GM23338 (cell line): Measurements from ENCODE around the gene HSPG2. TPM values are rescaled to one million over a fixed set of nuclear protein-coding genes. Genes with fewer than 3 reads are reported as not detected.

ENCODE experiments used
- ATAC-seq: fragments of 200-7000 bp; cut with Tn5 transposase; 3 replicates; pipeline ENCODE4 v1.9.1; 2020
- DNase-seq: peaks from one replicate; pipeline ENCODE4 v3.0.0-alpha.2; 2015; ENCODE audit warnings: low spot score
- H2AFZ ChIP-seq: fragments of 200-600 bp; sonication (generic); 2 replicates; pipeline ENCODE4 v1.8.0; 2016; ENCODE audit warnings: antibody characterized with exemption, mild to moderate bottlenecking, moderate library complexity
- H3F3A ChIP-seq: fragments of 200-600 bp; sonication (generic); replicated peaks from 2 replicates; pipeline ENCODE4 v1.8.0; 2017; ENCODE audit warnings: antibody characterized with exemption, mixed run types, low read depth
- H3K27ac ChIP-seq: fragments of 200-600 bp; sonication (generic); 2 replicates; pipeline ENCODE4 v1.6.1; 2016; ENCODE audit warnings: low read depth
- H3K27me3 ChIP-seq: fragments of 200-600 bp; sonication (generic); 2 replicates; pipeline ENCODE4 v1.8.0; 2016; ENCODE audit warnings: mild to moderate bottlenecking, mixed run types, moderate library complexity; ENCODE audit not compliant: insufficient read depth
- H3K36me3 ChIP-seq: fragments of 200-600 bp; sonication (generic); 2 replicates; pipeline ENCODE4 v1.8.0; 2016; ENCODE audit warnings: mild to moderate bottlenecking; ENCODE audit not compliant: insufficient read depth
- H3K4me1 ChIP-seq: fragments of 200-600 bp; sonication (generic); 2 replicates; pipeline ENCODE4 v1.8.0; 2016; ENCODE audit warnings: mild to moderate bottlenecking, moderate library complexity; ENCODE audit not compliant: insufficient read depth
- H3K4me2 ChIP-seq: fragments of 200-600 bp; sonication (generic); 2 replicates; pipeline ENCODE4 v1.7.1; 2017; ENCODE audit warnings: mixed run types
- H3K4me3 ChIP-seq: fragments of 200-600 bp; sonication (generic); 2 replicates; pipeline ENCODE4 v1.6.1; 2016; ENCODE audit warnings: mixed run types
- H3K79me2 ChIP-seq: fragments of 200-600 bp; sonication (generic); replicated peaks from 2 replicates; pipeline ENCODE4 v1.8.0; 2017; ENCODE audit warnings: mild to moderate bottlenecking; ENCODE audit not compliant: insufficient read depth
- H3K9me2 ChIP-seq: fragments of 200-600 bp; sonication (generic); 2 replicates; pipeline ENCODE4 v1.8.0; 2017; ENCODE audit not compliant: insufficient read depth
- H4K20me1 ChIP-seq: fragments of 200-600 bp; sonication (generic); replicated peaks from 2 replicates; pipeline ENCODE4 v1.8.0; 2017; ENCODE audit warnings: mild to moderate bottlenecking; ENCODE audit not compliant: insufficient read depth
- H3K27ac Mint-ChIP-seq: 2 replicates; pipeline ENCODE4 v1.8.0; 2020; ENCODE audit warnings: inconsistent platforms, mild to moderate bottlenecking, moderate library complexity, mixed read lengths
- H3K27me3 Mint-ChIP-seq: 3 replicates; pipeline ENCODE4 v1.8.0; 2022; ENCODE audit warnings: low read depth, mild to moderate bottlenecking, moderate library complexity, mixed read lengths, inconsistent platforms; ENCODE audit not compliant: insufficient read depth, poor library complexity
- H3K36me3 Mint-ChIP-seq: 3 replicates; pipeline ENCODE4 v1.8.0; 2021; ENCODE audit warnings: low read depth, mild to moderate bottlenecking, inconsistent platforms, moderate library complexity, mixed read lengths
- H3K4me1 Mint-ChIP-seq: 3 replicates; pipeline ENCODE4 v1.8.0; 2020; ENCODE audit warnings: mild to moderate bottlenecking, inconsistent platforms, mixed read lengths
- H3K4me3 Mint-ChIP-seq: 3 replicates; pipeline ENCODE4 v1.8.0; 2021; ENCODE audit warnings: moderate library complexity, mild to moderate bottlenecking, inconsistent platforms, mixed read lengths
- H3K9me3 Mint-ChIP-seq: 3 replicates; pipeline ENCODE4 v1.8.0; 2020; ENCODE audit warnings: moderate library complexity, mild to moderate bottlenecking, inconsistent platforms, mixed read lengths
- CREB1 ChIP-seq: fragments of 250-450 bp; sonication (Bioruptor Pico); IDR thresholded peaks from 2 replicates; pipeline ENCODE4 v1.5.0; 2020; ENCODE audit warnings: low read depth, mild to moderate bottlenecking, moderate library complexity
- CTCF ChIP-seq, 2 experiments: fragments of 200-600 bp in 1 of 2; sonication (generic) in 1 of 2; conservative IDR thresholded peaks; 2 replicates each; pipeline versions ENCODE4 v1.5.1 to v1.6.1; 2016 to 2017; ENCODE audit warnings: antibody characterized with exemption in 2 of 2, low read depth in 2 of 2, mild to moderate bottlenecking in 2 of 2, moderate library complexity in 1 of 2
- ETS1 ChIP-seq: IDR thresholded peaks from 2 replicates; pipeline ENCODE4 v1.6.1; 2016; ENCODE audit warnings: antibody characterized with exemption
- EZH2 ChIP-seq: fragments of 200-600 bp; sonication (generic); IDR thresholded peaks from one replicate; pipeline ENCODE4 v1.8.0; 2017; ENCODE audit warnings: antibody characterized with exemption, mild to moderate bottlenecking, low read depth; ENCODE audit not compliant: unreplicated experiment
- JUNB ChIP-seq: IDR thresholded peaks from one replicate; pipeline ENCODE4 v1.6.1; 2016; ENCODE audit warnings: antibody characterized with exemption; ENCODE audit not compliant: unreplicated experiment
- POLR2AphosphoS5 ChIP-seq: IDR thresholded peaks from 2 replicates; pipeline ENCODE4 v1.6.1; 2016; ENCODE audit warnings: antibody characterized with exemption, low read depth
- REST ChIP-seq: IDR thresholded peaks from one replicate; pipeline ENCODE4 v1.6.1; 2018; ENCODE audit warnings: antibody characterized with exemption; ENCODE audit not compliant: unreplicated experiment
- STAT1 ChIP-seq: IDR thresholded peaks from one replicate; pipeline ENCODE4 v1.6.1; 2016; ENCODE audit warnings: antibody characterized with exemption; ENCODE audit not compliant: unreplicated experiment
- ZNF114 ChIP-seq: fragments of 250-450 bp; sonication (Bioruptor Pico); IDR thresholded peaks from 2 replicates; pipeline ENCODE4 v1.5.0; 2020; ENCODE audit warnings: mild to moderate bottlenecking, moderate library complexity
- ZNF331 ChIP-seq: fragments of 250-450 bp; sonication (Bioruptor Pico); IDR thresholded peaks from 2 replicates; pipeline ENCODE4 v1.5.0; 2020; ENCODE audit warnings: low read depth, mild to moderate bottlenecking, moderate library complexity
- polyA plus RNA-seq: library from polyadenylated mRNA; unstranded; fragments of >200 nt; fragmentation: Nextera tagmentation; extraction: Ambion mirVana; gene quantifications from 2 replicates; pipeline ENCODE4 v1.2.1, GENCODE V29; 2016
- total RNA-seq: library from RNA; depleted of rRNA; stranded (reverse); fragments of >200 nt; shearing (Covaris generic); gene quantifications from 2 replicates; pipeline ENCODE4 v1.2.3, GENCODE V29; 2014

HSPG2 gene
- total and polyA plus RNA-seq, 2 experiments from 2014 or later = 14.9 to 70.8 TPM

GRCh38 chr1:21899987-21900386 lies 37.1 kb downstream of the HSPG2 start:
- no peak overlapping the region for H2AFZ ChIP-seq
- TF ChIP-seq STAT1 (no peak), CTCF (conservative IDR thresholded peaks at IDR 0.05; ENCODE audit: low read depth in 2 of 2) (no peak), JUNB (no peak), ZNF331 (CRISPR knock-in tag) (no peak), POLR2AphosphoS5 (no peak), ETS1 (no peak), REST (no peak), EZH2 (no peak), CREB1 (CRISPR knock-in tag) (no peak), ZNF114 (CRISPR knock-in tag) (no peak)
- H3K4me1 Mint-ChIP-seq = peaks cover 25% of the 10 kb centered on the region
- H3K79me2 ChIP-seq = no peaks in the 10 kb centered on the region
- H3K9me3 Mint-ChIP-seq = no peaks in the 10 kb centered on the region
- peaks cover 15% of the 10 kb centered on the region for H3K27me3 Mint-ChIP-seq
- no peak overlapping the region for H3K27ac ChIP-seq
- no peaks in the 10 kb centered on the region for H4K20me1 ChIP-seq
- no peaks in the 10 kb centered on the region for H3K9me2 ChIP-seq
- DNase-seq (no peak), ATAC-seq (no peak)
- H3K27ac Mint-ChIP-seq = no peak overlapping the region
- no peaks in the 10 kb centered on the region; the same call in 1 of the 2 replicates for H3K4me1 ChIP-seq
- H3K4me3 Mint-ChIP-seq = no peak overlapping the region
- no peaks in the 10 kb centered on the region for H3K27me3 ChIP-seq
- H3K4me3 ChIP-seq = no peak overlapping the region
- H3F3A ChIP-seq = no peaks in the 10 kb centered on the region
- no peaks in the 10 kb centered on the region for H3K36me3 Mint-ChIP-seq
- H3K36me3 ChIP-seq = no peaks in the 10 kb centered on the region
- no peak overlapping the region for H3K4me2 ChIP-seq
